Thoracic aorta (tissue), 2 donors: ENCODE results near the gene FZD7. TPM values are rescaled to one million over a fixed set of nuclear protein-coding genes. Genes with fewer than 3 reads are reported as not detected.

Experiments used
- ATAC-seq: fragments of 150-250 bp; one replicate; pipeline ENCODE4 v1.8.0; 2017; ENCODE audit warnings: low read depth; ENCODE audit not compliant: insufficient number of reproducible peaks, low FRiP score
- DNase-seq: peaks from one replicate; pipeline ENCODE4 v3.0.0-alpha.2; 2020; ENCODE audit warnings: low spot score
- H3K27ac ChIP-seq, 2 donors: fragments of 200-600 bp; sonication (generic); 1 replicate in 1 of 2; 2 replicates in 1 of 2; pipeline ENCODE4 v1.5.1; 2016; ENCODE audit warnings: mild to moderate bottlenecking in 2 of 2, moderate library complexity in 2 of 2
- H3K27me3 ChIP-seq: fragments of 200-600 bp; sonication (generic); replicated peaks from 2 replicates; pipeline ENCODE4 v1.6.0; 2016; ENCODE audit warnings: mild to moderate bottlenecking; ENCODE audit not compliant: insufficient read depth
- H3K36me3 ChIP-seq: fragments of 200-600 bp; sonication (generic); one replicate; pipeline ENCODE4 v1.5.1; 2016
- H3K4me1 ChIP-seq, 2 donors: fragments of 200-600 bp; sonication (generic); 1 replicate in 1 of 2; 2 replicates in 1 of 2; pipeline versions ENCODE4 v1.5.1 to v1.6.0; 2016; ENCODE audit warnings: low read depth in 2 of 2, mild to moderate bottlenecking in 1 of 2; ENCODE audit not compliant: control insufficient read depth in 1 of 2
- H3K4me3 ChIP-seq: fragments of 200-600 bp; sonication (generic); 2 replicates; pipeline ENCODE4 v1.5.1; 2016; ENCODE audit warnings: mild to moderate bottlenecking
- H3K9me3 ChIP-seq: fragments of 200-600 bp; sonication (generic); 2 replicates; pipeline ENCODE4 v1.5.1; 2016
- CTCF ChIP-seq: fragments of 200-600 bp; sonication (generic); IDR thresholded peaks from one replicate; pipeline ENCODE4 v1.5.1; 2019; ENCODE audit warnings: antibody characterized with exemption
- total RNA-seq, 2 donors: library from RNA; depleted of rRNA; stranded (reverse); fragments of >200 nt; gene quantifications; one replicate each; pipeline versions ENCODE4 v1.1.0 to v1.2.3, GENCODE V29; 2016

Gene FZD7
- total RNA-seq, 2 donors from 2014 or later, result 14.0 to 14.4 TPM

- no peak overlapping the region for H3K27ac ChIP-seq
- H3K27me3 ChIP-seq, result no peaks in the 10 kb centered on the region
- no peaks in the 10 kb centered on the region for H3K36me3 ChIP-seq
- H3K4me3 ChIP-seq, result no peak overlapping the region
- no peak for DNase-seq
- H3K9me3 ChIP-seq, result no peaks in the 10 kb centered on the region
- ATAC-seq, result no peak
- no peak for TF ChIP-seq CTCF
- H3K4me1 ChIP-seq, result peaks cover 0 to 17% of the 10 kb centered on the region in 2 donors
Measured at GRCh38 chr2:202065876-202066275, 32.2 kb downstream of the FZD7 start.

DNA sequence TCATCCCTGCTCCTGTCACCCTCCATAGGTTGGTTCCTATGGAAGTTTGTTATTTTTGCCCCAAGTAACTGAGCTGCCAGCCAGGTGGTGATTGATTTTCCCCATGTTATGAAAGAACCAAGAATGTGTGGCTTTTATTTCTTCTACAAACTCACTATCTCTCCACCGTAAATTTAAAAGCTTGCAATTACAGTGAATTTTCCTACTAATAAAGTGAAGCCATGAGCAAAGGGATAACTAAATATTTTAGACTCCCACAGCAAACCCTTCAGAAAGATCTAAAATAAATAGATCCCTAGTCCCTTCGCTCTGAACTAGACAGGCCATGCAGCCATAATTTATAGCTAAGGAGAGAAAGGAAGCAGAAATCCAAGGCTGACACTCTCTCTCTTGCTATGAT is 33.2 kb downstream of the FZD7 start:
- no peak for TF ChIP-seq CTCF
- Histone ChIP-seq H3K9me3 (no peaks in the 10 kb centered on the region), H3K27ac (no peak overlapping the region)

DNA sequence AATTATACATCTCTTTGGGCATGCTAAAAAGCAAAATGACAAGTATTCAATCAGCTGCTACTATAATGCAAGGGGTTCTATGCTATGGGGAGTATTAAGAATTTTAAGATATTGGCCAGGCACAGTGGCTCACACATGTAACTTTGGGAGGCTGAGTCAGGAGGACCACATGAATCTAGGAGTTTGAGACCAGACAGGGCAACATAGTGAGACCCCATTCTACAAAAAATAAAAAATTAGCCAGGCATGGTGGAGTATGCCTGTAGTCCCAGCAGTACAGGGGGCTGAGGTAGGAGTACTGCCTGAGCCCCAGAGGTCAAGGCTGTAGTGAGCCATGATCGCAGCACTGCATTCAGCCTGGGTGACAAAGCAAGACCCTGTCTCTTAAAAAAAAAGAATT is 33.9 kb downstream of the FZD7 start:
- H3K36me3 ChIP-seq, result no peaks in the 10 kb centered on the region
- no peaks in the 10 kb centered on the region for H3K9me3 ChIP-seq
- H3K4me1 ChIP-seq, result peaks cover 0 to 17% of the 10 kb centered on the region in 2 donors
- H3K4me3 ChIP-seq, result no peak overlapping the region
- ATAC-seq, result no peak
- no peak overlapping the region for H3K27ac ChIP-seq
- H3K27me3 ChIP-seq, result no peaks in the 10 kb centered on the region
- TF ChIP-seq CTCF, result no peak
- no peak for DNase-seq

More for the DNA sequence above, 33.2 kb downstream of the FZD7 start:
- Histone ChIP-seq H3K27me3 (no peaks in the 10 kb centered on the region), H3K4me1 (peaks cover 0 to 17% of the 10 kb centered on the region in 2 donors), H3K4me3 (no peak overlapping the region), H3K36me3 (no peaks in the 10 kb centered on the region)
- ATAC-seq (no peak), DNase-seq (no peak)

DNA sequence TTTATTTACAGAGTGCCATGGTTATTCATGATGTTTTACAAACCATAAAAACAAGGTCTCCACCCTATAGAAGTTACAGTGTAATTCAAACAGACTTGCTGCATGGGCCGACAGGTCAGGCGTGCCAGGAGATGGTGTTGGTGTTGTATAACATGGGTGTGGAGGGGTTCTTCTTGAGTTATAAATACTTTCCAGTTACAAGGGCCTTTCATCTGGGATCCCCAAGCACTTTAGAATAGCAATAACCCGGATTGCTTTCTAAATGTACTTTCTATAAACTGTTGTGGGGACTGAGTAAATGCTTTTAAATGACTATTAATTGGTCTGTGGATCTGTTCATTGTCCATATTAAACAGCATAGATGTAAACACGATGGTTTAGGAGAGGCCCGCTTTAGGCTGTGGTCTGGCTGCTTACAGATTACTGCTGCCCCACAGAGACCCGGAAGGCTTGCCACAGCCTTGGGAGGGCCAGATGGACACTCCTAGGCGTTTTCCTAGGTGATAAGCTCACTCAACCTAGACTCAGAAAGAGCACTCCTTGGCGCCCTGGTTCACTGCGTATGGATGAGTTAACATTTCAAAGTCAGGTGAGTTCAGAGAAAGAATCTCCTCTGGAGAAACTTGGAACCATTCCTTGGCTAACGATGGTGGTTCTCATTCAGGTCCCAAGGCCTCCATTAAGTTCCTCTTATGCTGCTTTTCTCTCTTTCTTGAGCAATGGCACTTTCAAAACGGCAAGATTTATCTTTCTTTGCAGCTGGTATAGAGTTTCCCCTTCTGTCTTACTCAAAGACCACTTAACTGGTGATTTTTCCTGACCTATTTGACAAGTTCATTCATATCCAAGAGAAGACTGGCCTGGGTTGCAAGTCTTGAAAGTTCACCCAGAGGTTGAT is 35.8 kb downstream of the FZD7 start:
- Histone ChIP-seq H3K27me3 (no peaks in the 10 kb centered on the region), H3K36me3 (no peaks in the 10 kb centered on the region), H3K27ac (no peak overlapping the region), H3K4me1 (peaks cover 0 to 5% of the 10 kb centered on the region in 2 donors), H3K4me3 (no peak overlapping the region), H3K9me3 (no peaks in the 10 kb centered on the region)
- no peak for ATAC-seq
- no peak for TF ChIP-seq CTCF
- no peak for DNase-seq

DNA sequence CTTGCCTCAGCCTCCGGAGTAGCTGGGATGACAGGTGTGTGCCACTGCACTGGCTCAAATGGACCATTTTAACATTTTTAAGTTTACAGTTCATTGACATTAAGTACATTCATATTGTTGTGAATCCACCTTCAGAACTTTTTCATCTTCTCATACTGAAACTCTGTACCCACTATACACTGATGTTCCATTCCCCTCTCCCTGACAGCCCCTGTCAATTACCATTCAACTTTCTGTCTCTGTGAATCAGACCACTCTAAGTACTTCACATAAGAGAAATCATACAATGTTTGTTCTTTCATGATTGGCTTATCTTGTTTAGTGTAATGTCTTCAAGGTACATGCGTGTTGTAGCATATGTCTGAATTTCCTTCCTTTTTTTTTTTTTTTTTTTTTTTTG is 37.5 kb downstream of the FZD7 start:
- H3K36me3 ChIP-seq, result no peaks in the 10 kb centered on the region
- no peak for DNase-seq
- no peak overlapping the region for H3K4me3 ChIP-seq
- H3K9me3 ChIP-seq, result no peaks in the 10 kb centered on the region
- H3K4me1 ChIP-seq, result no peaks in the 10 kb centered on the region
- TF ChIP-seq CTCF, result no peak
- no peaks in the 10 kb centered on the region for H3K27me3 ChIP-seq
- no peak overlapping the region for H3K27ac ChIP-seq
- no peak for ATAC-seq
